H1 (cell line): ENCODE data around the gene HYLS1.

Experiments used
- CEBPB ChIP-seq: IDR thresholded peaks from 2 replicates; pipeline ENCODE4 v1.6.1; 2012; ENCODE audit warnings: low read depth, low read length
- CHD1 ChIP-seq: IDR thresholded peaks from 2 replicates; pipeline ENCODE4 v1.6.1; 2012; ENCODE audit warnings: low read depth, low read length, improper control_type of control experiment
- CHD2 ChIP-seq: IDR thresholded peaks from 2 replicates; pipeline ENCODE4 v1.6.1; 2012; ENCODE audit warnings: low read length, improper control_type of control experiment
- EP300 ChIP-seq, 2 experiments: IDR thresholded peaks; 1 replicate in 1 of 2; 2 replicates in 1 of 2; pipeline ENCODE4 v1.6.1; 2011 to 2012; ENCODE audit warnings: low read depth in 2 of 2, low read length in 2 of 2, mild to moderate bottlenecking in 2 of 2, borderline replicate concordance in 1 of 2, inconsistent platforms in 1 of 2, moderate library complexity in 1 of 2
- EZH2 ChIP-seq: fragments of 200-600 bp; sonication (generic); IDR thresholded peaks from 2 replicates; pipeline ENCODE4 v1.7.1; 2012; ENCODE audit warnings: low read depth, mild to moderate bottlenecking, moderate library complexity, low read length, inconsistent platforms; ENCODE audit not compliant: severe bottlenecking
- HDAC2 ChIP-seq, 2 experiments: fragments of 300-600 bp in 1 of 2; sonication (generic) in 1 of 2; IDR thresholded peaks; 2 replicates each; pipeline ENCODE4 v1.6.1; 2011 to 2012; ENCODE audit warnings: low read depth in 2 of 2, low read length in 2 of 2, mild to moderate bottlenecking in 2 of 2, moderate library complexity in 2 of 2, borderline replicate concordance in 1 of 2, inconsistent platforms in 1 of 2
- RAD21 ChIP-seq, 2 experiments: IDR thresholded peaks in 1 of 2; conservative IDR thresholded peaks in 1 of 2; 2 replicates each; pipeline ENCODE4 v1.6.1; 2011; ENCODE audit warnings: low read depth in 2 of 2, low read length in 2 of 2, improper control_type of control experiment in 1 of 2, inconsistent platforms in 1 of 2, mild to moderate bottlenecking in 1 of 2, moderate library complexity in 1 of 2
- TCF12 ChIP-seq: IDR thresholded peaks from 2 replicates; pipeline ENCODE4 v1.6.1; 2011; ENCODE audit warnings: low read depth, mild to moderate bottlenecking, low read length
- TF ChIP-seq, protein P1 (sequence below), 3 experiments: IDR thresholded peaks; 1 replicate in 2 of 3; 2 replicates in 1 of 3; pipeline versions ENCODE4 v1.5.1 to v1.6.1; 2011; ENCODE audit warnings: low read length in 3 of 3, mild to moderate bottlenecking in 3 of 3, inconsistent platforms in 2 of 3, low read depth in 1 of 3, moderate library complexity in 1 of 3; ENCODE audit not compliant: insufficient read depth in 1 of 3; ENCODE audit errors: control extremely low read depth in 1 of 3

DNA sequence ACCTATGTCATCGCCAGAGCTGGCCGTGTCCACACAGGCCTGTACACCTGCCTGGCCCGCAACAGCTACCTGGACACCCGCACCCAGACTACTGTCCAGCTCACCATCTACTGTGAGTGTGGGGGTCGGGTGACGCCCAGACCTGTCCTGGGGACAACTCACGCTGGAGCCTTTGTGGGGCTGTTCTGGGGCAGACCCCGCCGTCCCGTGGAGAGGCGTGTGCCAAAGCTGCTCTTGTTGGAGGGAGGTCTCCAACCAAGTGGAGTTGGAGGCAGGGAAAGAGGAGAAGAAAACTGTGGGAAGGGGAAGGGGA lies 62.7 kb downstream of the HYLS1 start:
- TF ChIP-seq TCF12 (no peak), CEBPB (no peak), HDAC2 (IDR thresholded peaks at IDR 0.05; ENCODE audit: borderline replicate concordance in 1 of 2, low read depth in 2 of 2, low read length in 2 of 2) (no peak), EZH2 (no peak), EP300 (IDR thresholded peaks at IDR 0.05; ENCODE audit: borderline replicate concordance in 1 of 2, low read depth in 2 of 2, low read length in 2 of 2) (no peak), CHD2 (no peak), RAD21 (IDR thresholded peaks at IDR 0.05 in 1 of 2, conservative IDR thresholded peaks at IDR 0.05 in 1 of 2; ENCODE audit: low read depth in 2 of 2, low read length in 2 of 2) (no peak), CHD1 (no peak)
- TF ChIP-seq, protein P1, sequence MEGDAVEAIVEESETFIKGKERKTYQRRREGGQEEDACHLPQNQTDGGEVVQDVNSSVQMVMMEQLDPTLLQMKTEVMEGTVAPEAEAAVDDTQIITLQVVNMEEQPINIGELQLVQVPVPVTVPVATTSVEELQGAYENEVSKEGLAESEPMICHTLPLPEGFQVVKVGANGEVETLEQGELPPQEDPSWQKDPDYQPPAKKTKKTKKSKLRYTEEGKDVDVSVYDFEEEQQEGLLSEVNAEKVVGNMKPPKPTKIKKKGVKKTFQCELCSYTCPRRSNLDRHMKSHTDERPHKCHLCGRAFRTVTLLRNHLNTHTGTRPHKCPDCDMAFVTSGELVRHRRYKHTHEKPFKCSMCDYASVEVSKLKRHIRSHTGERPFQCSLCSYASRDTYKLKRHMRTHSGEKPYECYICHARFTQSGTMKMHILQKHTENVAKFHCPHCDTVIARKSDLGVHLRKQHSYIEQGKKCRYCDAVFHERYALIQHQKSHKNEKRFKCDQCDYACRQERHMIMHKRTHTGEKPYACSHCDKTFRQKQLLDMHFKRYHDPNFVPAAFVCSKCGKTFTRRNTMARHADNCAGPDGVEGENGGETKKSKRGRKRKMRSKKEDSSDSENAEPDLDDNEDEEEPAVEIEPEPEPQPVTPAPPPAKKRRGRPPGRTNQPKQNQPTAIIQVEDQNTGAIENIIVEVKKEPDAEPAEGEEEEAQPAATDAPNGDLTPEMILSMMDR (IDR thresholded peaks at IDR 0.05; ENCODE audit: control extremely low read depth in 1 of 3, insufficient read depth in 1 of 3, low read depth in 1 of 3, low read length in 3 of 3), result no peak
